Stimulated activated CD4-positive, alpha-beta T cell treated with anti-CD3 and anti-CD28 coated beads, Interleukin-2, amount 100 ng/mL, for 24 hours (primary cell): Measurements from ENCODE around the gene C16orf86.

ENCODE experiments used
- DNase-seq, 2 donors: peaks; one replicate each; pipeline ENCODE4 v3.0.0-alpha.2; 2020

Gene C16orf86

DNA sequence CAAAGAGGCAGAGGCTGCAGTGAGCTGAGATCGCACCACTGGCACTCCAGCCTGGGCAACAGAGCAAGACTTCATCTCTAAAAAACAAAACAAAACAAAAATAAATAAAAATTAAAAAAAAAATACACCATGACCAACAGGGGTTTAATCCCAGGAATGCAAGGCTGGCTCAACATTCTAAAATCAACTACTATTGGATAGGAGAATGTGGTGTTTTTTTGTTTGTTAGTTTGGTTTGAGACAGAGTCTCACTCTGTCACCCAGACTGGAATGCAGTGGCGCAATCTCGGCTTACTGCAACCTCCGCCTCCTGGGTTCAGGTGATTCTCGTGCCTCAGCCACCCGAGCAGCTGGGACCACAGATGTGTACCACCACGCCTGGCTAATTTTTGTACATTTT is 32.7 kb downstream of the C16orf86 start:
- no peak for DNase-seq

- no peak for DNase-seq
Measured at GRCh38 chr16:67701420-67701819, 34.8 kb downstream of the C16orf86 start.

GRCh38 chr16:67702130-67702529 is 35.5 kb downstream of the C16orf86 start:
- no peak for DNase-seq

GRCh38 chr16:67703626-67704025 is 37.0 kb downstream of the C16orf86 start:
- DNase-seq: no peak

DNA sequence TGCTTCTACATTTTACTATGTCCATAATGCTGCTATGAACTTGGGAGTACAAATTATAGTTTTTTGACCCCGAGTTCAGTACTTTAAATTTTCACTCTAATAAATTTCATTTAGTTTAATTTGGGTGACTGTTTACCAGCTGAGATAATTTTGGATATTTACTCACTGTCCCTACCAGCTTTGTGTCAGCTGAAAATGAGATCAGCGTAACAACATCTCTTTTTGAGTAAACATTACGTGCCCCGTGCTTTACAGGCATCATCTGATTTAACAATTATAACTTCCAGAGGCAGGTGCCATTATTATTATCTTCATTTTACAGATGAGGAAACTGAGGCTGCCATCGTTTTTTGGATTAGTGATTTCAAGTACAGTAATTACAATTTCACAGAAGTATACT is 37.5 kb downstream of the C16orf86 start:
- DNase-seq: no peak

DNA sequence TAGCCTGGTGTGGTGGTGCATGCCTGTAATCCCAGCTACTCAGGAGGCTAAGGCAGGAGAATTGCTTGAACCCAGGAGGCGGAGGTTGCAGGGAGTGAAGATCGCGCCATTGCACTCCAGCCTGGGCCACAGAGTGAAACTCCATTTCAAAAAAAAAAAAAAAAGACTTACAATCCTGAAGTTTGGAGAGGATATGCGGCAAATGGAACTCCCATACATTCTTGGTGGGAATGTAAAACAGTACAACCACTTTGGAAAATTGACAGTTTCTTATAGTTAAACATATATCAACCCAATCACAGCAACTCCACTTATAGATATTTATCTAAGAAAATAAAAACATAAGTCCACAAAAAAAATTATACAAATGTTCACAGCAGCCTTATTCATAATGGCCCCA is 40.6 kb downstream of the C16orf86 start:
- DNase-seq: no peak

- DNase-seq: no peak
Measured at GRCh38 chr16:67707790-67708189, 41.2 kb downstream of the C16orf86 start.

DNA sequence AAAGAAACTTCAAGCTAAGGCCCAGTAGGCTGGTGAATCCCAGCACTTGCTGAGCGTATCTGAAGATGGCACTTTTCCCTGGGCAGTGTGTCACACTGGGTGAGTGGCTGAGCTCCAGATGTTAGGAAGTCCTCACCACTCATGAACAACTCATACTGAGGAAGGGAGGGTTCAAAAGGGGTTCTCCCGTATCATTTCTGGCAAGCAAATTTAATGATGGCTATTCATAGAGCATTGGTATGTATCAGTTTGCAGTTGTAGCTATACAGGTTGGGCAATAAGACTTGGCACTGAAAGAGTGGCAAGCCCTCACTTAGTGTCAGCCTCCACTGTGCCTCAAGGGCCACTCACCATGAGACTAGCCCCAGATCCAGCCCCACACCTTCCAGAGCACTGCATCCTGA is 41.8 kb downstream of the C16orf86 start:
- DNase-seq: no peak

DNA sequence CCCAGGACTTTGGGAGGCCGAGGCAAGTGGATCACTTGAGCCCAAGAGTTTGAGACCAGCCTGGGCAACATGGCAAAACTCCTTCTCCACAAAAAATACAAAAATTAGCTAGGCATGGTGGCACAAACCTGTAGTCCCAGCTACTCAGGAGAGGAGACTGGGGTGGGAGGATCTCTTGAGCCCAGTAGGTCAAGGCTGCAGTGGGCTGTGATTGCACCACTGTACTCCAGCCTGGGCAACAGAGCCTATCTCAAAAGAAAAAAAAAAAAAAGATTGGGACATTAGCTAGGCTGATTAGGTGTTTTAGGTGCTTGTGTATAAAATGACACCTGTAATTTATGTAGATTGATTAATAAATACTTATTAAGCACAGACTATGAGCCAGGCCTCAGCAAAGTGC is 42.4 kb downstream of the C16orf86 start:
- DNase-seq: no peak

DNA sequence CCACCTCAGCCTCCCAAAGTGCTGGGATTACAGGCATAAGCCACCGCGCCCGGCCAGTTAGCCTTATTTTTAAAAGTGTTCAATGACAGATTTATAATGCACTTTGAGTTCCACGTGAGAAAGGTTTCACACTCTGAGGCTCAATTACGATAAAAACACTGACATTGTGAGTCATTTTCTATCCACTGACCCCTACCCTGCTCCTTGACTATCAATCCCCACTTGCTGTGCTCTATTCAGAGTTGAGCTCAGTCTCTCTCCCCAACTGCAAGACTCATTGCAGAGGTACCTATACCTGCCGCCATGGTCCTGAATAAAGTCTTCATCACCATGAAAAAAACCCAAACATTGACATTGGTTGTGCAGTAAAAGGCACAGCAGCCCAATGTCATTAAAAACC is 44.0 kb downstream of the C16orf86 start:
- DNase-seq: no peak

- DNase-seq: no peak
Measured at GRCh38 chr16:67713647-67714273, 47.1 kb downstream of the C16orf86 start.

DNA sequence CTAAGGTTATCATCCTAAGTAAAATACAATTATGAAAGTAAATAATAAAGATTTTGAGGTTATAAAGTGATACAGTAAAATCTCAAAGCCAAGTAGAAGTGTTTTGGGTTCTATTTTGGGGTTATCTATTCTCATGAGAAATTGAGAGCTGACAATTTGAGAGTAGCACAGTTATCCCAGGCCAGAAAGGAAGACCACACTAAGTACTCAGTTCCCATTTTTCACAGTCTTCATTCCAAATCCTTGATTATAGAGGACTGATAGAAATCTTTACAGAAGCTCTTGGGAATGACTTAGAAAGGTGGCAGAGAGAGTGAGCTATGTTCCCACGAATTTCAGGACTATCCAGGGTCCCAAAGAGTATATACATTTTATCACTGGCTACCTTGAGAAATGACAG is 47.9 kb downstream of the C16orf86 start:
- DNase-seq: no peak

- no peak for DNase-seq
Measured at GRCh38 chr16:67716097-67716496, 49.5 kb downstream of the C16orf86 start.
